HG02943 (cell line): ENCODE data around the gene PRSS33.

Experiments
- ATAC-seq: cut with Tn5 transposase; IDR thresholded peaks from one replicate; pipeline ENCODE4 v1.9.1; 2021; ENCODE audit warnings: mild to moderate bottlenecking, low read depth, moderate library complexity; ENCODE audit not compliant: unreplicated experiment

Gene PRSS33

GRCh38 chr16:2787406-2787805, at the start of gene PRSS33:
Gene PRSS33 (minus strand): TSS chr16:2787560. CDS start chr16:2786547, 1,013 bp downstream.
- no peak for ATAC-seq

- ATAC-seq: no peak
Measured at GRCh38 chr16:2836646-2837508, 49.5 kb upstream of the PRSS33 start.

- ATAC-seq: no peak
Measured at GRCh38 chr16:2835638-2836493, 48.5 kb upstream of the PRSS33 start.

- ATAC-seq: no peak
Measured at GRCh38 chr16:2834968-2835367, 47.6 kb upstream of the PRSS33 start.

GRCh38 chr16:2833776-2834175, 46.4 kb upstream of the PRSS33 start:
- no peak for ATAC-seq

GRCh38 chr16:2831203-2831602, 43.8 kb upstream of the PRSS33 start:
- ATAC-seq: no peak

- ATAC-seq: no peak
Measured at GRCh38 chr16:2830355-2830695, 43.0 kb upstream of the PRSS33 start.

- no peak for ATAC-seq
Measured at GRCh38 chr16:2829501-2830354, 42.4 kb upstream of the PRSS33 start, which contains the start of gene ZG16B. Gene ZG16B (plus strand): TSS chr16:2830303. CDS start chr16:2830442, 139 bp downstream.

- no peak for ATAC-seq
Measured at GRCh38 chr16:2828876-2829430, 41.6 kb upstream of the PRSS33 start.

- no peak for ATAC-seq
Measured at GRCh38 chr16:2828521-2828840, 41.1 kb upstream of the PRSS33 start.

GRCh38 chr16:2827831-2828520, 40.6 kb upstream of the PRSS33 start:
- ATAC-seq: no peak

- ATAC-seq: no peak
Measured at GRCh38 chr16:2827374-2827791, 40.0 kb upstream of the PRSS33 start.

- no peak for ATAC-seq
Measured at GRCh38 chr16:2826591-2827373, 39.4 kb upstream of the PRSS33 start.

- no peak for ATAC-seq
Measured at GRCh38 chr16:2825906-2826305, 38.5 kb upstream of the PRSS33 start.

- ATAC-seq: no peak
Measured at GRCh38 chr16:2825049-2825742, 37.8 kb upstream of the PRSS33 start.

- no peak for ATAC-seq
Measured at GRCh38 chr16:2824626-2825025, 37.3 kb upstream of the PRSS33 start.

GRCh38 chr16:2822496-2822895, 35.1 kb upstream of the PRSS33 start:
- ATAC-seq: no peak

GRCh38 chr16:2822158-2822495, 34.8 kb upstream of the PRSS33 start:
- ATAC-seq: no peak
